SKM-1 (cell line): ENCODE data around the gene ZMPSTE24.

Experiments used
- DNase-seq: peaks from one replicate; lab custom pipeline; 2025; ENCODE audit not compliant: unreplicated experiment; lab: John Stamatoyannopoulos, UW

Gene ZMPSTE24

DNA sequence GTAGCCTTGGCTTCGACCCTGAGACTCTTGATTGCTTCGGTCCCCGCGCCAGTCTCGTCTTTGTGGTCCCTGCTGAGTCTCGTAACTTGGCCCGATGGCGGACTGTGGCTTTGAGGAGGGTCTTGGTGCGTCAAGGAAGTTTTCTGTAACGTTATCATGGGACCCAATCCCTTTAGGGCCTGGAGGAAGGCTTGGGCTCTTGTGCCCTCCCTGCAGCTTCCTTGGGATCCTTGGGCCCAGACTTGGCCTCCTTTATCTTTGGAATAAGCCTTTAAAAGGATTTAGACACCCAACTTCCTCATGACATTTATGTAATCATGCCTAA is 371 bp downstream of the ZMPSTE24 start:
- DNase-seq: no peak

- DNase-seq: no peak
Observed at GRCh38 chr1:40264354-40264781, 6.3 kb downstream of the ZMPSTE24 start.

DNA sequence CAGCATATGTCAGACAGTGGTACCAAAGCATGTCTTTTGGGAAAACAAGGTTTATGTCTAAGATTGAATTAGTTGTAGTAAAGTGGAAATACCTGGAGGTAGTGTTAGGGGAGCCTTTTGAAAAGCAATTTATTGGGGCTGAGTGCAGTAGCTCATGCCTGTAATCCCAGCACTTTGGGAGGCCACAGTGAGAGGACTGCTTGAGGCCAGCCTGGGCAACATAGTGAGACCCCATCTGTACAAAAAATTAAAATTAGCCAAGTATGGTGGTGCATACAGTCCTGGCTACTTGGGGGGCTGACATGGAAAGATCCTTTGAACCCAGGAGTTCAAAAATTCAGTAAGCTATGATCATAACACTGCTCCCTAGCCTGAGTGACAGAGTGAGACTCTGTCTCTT is 7.3 kb downstream of the ZMPSTE24 start:
- DNase-seq: no peak

- no peak for DNase-seq
Observed at GRCh38 chr1:40265919-40266318, 7.9 kb downstream of the ZMPSTE24 start.

GRCh38 chr1:40266786-40267535 is 8.9 kb downstream of the ZMPSTE24 start:
- no peak for DNase-seq

DNA sequence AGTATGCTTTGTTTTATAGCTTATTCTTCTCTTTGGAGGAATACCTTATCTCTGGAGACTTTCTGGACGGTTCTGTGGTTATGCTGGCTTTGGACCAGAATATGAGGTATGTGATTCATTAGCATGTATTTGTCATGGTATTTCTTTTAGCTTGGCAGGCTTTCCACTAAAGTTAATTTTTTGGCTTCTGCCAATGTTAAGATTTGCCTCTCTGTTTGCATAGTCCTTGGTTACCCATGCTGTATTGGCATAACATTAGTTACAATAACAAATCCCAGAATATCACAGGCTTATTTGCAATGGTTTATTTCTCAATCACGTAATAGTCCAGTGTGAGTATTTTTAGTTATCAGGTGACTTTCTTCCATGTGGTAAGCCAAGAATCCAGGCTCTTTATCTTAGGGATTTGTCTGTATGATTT is 9.7 kb downstream of the ZMPSTE24 start:
- DNase-seq: no peak

GRCh38 chr1:40268211-40268610 is 10.2 kb downstream of the ZMPSTE24 start:
- DNase-seq: no peak

DNA sequence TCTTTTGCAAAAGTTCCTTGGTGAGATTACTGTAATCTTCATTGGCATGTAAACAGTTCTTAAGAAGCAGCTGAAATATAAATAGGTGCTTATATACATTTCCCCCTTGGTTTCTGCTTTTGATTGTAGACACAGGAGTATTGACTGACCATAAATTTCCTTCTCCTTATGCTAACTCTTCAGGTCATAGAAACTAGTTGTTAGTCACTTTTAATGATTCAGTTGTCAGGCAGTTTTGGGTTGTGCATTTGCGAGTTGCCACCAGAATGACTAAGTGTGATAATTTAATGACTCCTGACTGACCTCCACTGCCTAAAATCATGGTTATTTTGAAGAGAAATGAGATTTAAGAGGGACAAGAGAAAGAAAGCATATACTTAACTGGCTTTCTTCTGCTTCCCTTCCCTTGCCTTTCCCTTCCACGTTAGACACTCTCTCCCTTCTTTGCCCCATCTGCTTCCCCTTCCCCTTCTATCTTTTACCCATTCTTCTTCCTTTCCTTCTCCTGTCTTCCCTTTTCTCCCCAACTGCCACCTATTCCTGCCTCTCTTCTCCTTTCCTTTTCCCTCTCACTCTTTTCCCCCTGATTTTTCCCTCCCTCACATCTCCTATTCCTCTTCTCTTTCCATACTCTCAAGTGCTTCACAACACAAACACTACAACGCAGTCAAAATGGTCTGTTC is 12.3 kb downstream of the ZMPSTE24 start:
- DNase-seq: no peak

- no peak for DNase-seq
Observed at GRCh38 chr1:40272653-40273213, 14.7 kb downstream of the ZMPSTE24 start.

GRCh38 chr1:40273547-40274166 is 15.6 kb downstream of the ZMPSTE24 start:
- no peak for DNase-seq

DNA sequence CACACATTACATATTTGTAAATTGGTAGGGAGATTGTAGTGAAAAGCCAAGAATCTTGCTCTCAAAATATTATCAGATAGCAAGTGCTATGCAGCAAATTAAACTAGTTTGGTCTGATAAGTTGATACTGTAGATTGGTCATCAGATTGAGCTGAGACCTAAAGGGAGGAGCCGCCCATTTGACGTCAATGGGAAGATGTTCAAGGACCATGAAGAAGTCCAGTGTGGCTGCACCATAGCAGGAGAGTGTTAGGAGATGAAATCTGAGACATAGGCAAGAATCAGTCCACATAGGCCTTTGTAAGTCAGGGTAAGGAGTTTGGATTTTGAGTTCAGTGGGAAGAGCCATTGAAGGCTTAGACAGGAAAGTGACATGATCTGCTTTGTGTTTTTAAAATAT is 16.3 kb downstream of the ZMPSTE24 start:
- DNase-seq: no peak

DNA sequence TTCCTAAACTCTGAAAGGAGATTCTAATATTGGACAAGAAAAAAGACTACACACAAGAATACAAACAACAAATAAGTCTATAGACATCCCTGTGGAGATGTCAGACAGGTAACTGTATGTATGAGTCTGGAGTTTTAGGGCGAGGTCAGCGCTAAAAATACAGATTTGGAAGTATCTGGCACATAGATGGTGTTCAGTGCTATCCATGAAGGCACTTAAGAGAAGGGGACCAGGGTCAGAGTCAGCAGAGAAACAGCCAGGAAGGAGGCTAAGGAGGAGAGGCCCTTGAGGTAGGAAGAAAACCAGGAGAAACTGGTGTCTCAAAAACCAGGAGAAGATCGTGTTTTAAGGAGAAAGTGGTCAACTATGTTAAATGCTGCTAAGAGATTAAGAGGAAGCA is 18.1 kb downstream of the ZMPSTE24 start:
- DNase-seq: no peak

- DNase-seq: no peak
Observed at GRCh38 chr1:40281853-40282252, 23.8 kb downstream of the ZMPSTE24 start.

DNA sequence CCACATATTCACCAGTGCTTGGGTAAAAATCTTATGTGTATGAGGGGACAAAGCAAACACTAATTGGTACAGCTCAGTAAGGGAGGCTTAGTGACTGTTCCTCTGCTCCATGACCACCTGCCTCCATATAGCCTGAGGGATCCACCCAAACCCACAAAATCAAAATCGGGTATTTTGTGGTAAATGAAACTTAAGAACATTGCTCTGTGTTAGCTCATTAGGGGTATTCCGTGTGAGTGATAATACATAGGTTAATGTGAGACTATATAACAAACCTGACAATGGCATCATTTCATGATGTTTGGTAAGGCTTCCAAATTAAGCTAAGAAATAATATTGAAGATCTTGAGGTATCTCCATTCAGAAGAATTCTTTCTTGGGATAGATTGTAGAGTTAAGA is 33.3 kb downstream of the ZMPSTE24 start:
- DNase-seq: no peak

DNA sequence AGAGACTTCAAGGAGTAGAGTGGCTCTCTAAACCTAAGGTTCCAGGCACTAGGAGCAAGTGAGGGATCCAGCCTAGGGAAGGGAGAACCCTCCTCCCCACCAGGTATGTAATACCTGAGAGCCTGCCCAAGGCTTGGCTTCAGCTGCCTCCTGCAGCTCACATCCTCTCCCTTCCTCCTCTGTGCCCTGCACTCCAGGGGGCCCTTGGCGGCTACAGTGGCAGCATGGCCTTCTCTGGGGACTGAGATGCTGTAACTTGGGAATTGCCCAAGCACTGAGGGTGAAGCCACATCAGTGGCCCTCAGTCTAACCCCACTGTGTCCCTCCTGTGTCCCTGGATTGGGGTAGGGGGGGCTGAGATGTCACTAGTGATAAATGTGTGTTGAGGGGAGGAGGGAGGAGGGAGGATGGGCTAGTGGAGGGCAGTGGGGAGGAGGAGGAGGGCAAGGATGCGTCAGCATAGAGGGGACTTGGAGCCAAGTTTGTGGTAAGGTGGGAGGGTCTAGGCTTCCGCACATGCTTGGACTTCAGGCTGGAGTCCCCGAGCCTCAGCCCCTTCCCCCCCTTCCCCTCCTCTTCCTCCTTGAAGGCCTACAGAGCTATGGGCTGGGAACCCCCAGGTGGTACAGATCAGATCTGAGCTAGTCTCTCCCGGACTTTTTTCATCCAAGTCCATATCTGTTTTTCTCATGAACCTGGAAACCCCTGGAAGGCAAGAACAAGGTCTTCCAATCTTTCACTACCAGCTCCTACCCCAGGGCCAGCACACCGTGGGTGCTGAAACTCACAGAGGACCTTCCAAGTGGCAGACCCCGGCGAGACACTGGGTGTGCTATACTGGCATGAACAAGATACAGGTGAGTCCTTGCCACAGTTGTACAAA is 41.6 kb downstream of the ZMPSTE24 start:
- no peak for DNase-seq

DNA sequence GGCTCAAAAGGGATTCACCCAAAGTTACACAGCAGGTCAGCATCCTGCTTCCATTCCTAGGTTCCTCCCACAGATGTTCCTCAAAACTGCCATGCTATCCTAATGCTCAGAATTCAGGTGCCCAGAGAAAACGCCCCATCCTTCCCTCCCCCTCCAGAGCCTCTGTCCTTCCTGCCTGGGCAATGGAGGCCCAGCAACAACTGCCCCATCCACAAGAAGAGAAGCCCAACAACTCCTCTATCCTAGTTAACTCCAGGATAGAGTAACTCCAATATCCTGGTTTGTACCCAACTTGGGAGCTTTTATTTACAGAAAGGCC is 42.2 kb downstream of the ZMPSTE24 start:
- no peak for DNase-seq

- no peak for DNase-seq
Observed at GRCh38 chr1:40300651-40301050, 42.6 kb downstream of the ZMPSTE24 start.

GRCh38 chr1:40301066-40301465 is 43.0 kb downstream of the ZMPSTE24 start:
- no peak for DNase-seq

- DNase-seq: no peak
Observed at GRCh38 chr1:40301541-40302299, 43.7 kb downstream of the ZMPSTE24 start.

DNA sequence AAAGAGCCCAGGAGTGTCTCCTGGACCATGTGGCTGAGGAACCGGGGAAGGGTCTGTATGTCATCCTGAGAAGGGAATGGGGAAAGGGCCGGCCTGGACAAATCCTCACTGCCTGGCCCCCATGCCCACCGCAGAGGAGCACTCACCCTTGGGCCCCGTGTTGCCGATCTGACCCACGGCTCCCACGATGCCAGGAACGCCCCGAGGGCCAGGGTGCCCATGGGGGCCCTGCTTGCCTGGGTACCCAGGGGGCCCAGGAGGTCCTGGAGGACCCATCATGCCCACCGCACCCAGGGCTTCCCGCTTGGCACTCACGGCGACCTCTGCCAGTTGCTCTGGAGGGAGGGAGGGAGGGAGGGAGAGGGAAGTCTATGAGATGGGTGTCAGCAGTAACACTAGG is 44.4 kb downstream of the ZMPSTE24 start:
- no peak for DNase-seq
